HT-29 (cell line): Measurements from ENCODE around the gene UGT1A7. TPM values are rescaled to one million over a fixed set of nuclear protein-coding genes. Genes with fewer than 3 reads are reported as not detected.

Experiments used
- DNase-seq: peaks from one replicate; pipeline ENCODE4 v3.0.0-alpha.2; 2015; ENCODE audit warnings: low spot score
- total RNA-seq: library from RNA; depleted of rRNA; stranded (reverse); fragments of >200 nt; shearing (Covaris generic); gene quantifications from 2 replicates; pipeline ENCODE4 v1.2.3, GENCODE V29; 2014; rRNA removed

UGT1A7 gene
- total RNA-seq, 1 experiment from 2014 or later = 5.0 TPM

DNA sequence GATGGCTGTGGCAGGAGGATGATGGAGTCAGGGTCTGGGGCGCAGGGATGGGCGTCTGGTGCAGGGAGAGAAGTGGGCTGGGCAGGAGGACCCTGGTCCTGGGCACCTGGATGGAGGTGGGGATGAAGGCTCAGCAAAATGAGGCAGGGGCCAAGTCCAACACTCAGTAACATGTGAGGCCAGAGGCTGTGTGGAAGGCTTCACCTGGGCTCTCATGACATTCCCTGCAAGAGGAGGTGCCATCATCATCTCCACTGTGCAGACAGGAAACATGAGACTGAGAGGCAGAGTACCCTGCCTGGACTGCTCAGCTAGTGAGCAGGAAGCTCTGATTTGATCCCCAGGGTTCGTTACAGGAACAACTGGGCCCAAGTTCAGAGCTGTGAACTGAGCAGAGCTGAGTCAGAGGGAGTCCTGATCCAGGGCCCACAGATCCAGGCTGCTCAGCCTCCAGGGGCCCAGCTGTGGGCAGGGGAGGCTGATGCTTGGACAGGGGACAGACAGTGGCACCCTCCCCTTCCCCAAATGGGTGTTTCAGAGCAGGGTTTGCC is 135.7 kb downstream of the UGT1A7 start:
- no peak for DNase-seq

GRCh38 chr2:233817995-233818638 is 136.4 kb downstream of the UGT1A7 start:
- no peak for DNase-seq

GRCh38 chr2:233818639-233819621 is 137.2 kb downstream of the UGT1A7 start:
- no peak for DNase-seq

DNA sequence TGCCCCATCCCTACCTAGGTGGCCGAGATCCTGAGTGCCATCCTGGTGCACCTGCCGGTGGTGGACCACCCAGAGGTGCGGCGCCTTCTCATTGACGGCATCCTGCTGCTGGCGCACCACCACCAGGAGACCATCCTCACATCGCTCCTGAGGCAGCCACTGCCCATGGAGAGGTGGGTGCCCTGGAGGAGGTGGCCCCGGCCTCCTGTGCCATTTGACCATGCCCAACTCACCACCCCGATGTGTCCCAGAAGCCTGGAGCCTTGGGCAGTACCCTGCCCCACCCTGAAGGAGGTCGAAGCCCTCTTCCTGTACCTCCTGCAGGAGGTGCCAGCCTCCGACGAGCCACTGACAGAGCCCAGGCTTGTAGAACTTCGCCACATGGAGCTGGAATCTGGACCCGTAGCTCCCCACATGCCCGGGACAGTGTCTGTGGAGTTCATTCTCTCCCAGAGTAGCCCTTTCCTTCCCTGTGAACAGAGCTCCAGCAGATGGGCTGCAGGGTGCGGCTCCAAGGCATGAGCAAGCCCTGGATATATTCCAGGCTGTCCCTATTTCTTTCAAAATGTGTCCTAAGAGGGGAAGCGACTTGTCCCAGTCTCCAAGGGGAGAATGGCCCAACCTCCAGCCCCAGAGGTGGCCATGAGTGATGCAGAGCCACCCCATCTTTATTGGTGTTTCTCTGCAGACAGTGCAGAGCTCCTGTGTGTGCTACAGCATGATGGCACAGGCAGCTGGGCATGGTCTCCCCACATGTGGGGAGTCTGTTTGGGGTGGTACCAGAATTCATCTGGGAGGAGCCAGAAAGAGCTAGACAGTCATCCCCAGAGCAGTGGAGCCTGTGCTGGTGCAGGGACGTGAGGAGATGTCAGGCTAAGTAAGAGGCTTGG is 138.4 kb downstream of the UGT1A7 start:
- DNase-seq = no peak

- DNase-seq = no peak
Measured at GRCh38 chr2:233820774-233821105, 139.0 kb downstream of the UGT1A7 start.

- no peak for DNase-seq
Measured at GRCh38 chr2:233821196-233821595, 139.5 kb downstream of the UGT1A7 start.

- DNase-seq = no peak
Measured at GRCh38 chr2:233821709-233822100, 140.0 kb downstream of the UGT1A7 start.

- no peak for DNase-seq
Measured at GRCh38 chr2:233822101-233822771, 140.5 kb downstream of the UGT1A7 start.

Other genes starting within 250 kb of the UGT1A7 start
- gene USP40, start 115.1 kb upstream of the UGT1A7 start, total RNA-seq = 20.4 and 21.8 TPM in 2 replicates
- 43.6 and 56.6 TPM in 2 replicates for gene UGT1A8, start 64.3 kb upstream of the UGT1A7 start, total RNA-seq
- 140 and 150 TPM in 2 replicates for gene UGT1A10, start 45.5 kb upstream of the UGT1A7 start, total RNA-seq
- 3.2 and 6.7 TPM in 2 replicates for gene UGT1A9, start 10.0 kb upstream of the UGT1A7 start, total RNA-seq
- gene UGT1A6, start 11.0 kb downstream of the UGT1A7 start, total RNA-seq = 18.3 and 24.2 TPM in 2 replicates
- gene UGT1A5, start 31.0 kb downstream of the UGT1A7 start, total RNA-seq = 3.1 and 3.5 TPM in 2 replicates
- gene UGT1A4, start 36.8 kb downstream of the UGT1A7 start, total RNA-seq = 3.4 and 3.9 TPM in 2 replicates
- gene UGT1A3, start 47.1 kb downstream of the UGT1A7 start, total RNA-seq = 1.2 and 1.6 TPM in 2 replicates
- 3.2 and 3.6 TPM in 2 replicates for gene UGT1A1, start 78.4 kb downstream of the UGT1A7 start, total RNA-seq
- 2.4 and 2.8 TPM in 2 replicates for gene MROH2A, start 96.4 kb downstream of the UGT1A7 start, total RNA-seq
- gene HJURP, start 172.6 kb downstream of the UGT1A7 start, total RNA-seq = 25.8 and 28.4 TPM in 2 replicates
- gene TRPM8, start 235.5 kb downstream of the UGT1A7 start, total RNA-seq = not detected in 2 replicates